Measurements from ENCODE around the gene PRKAR1B.

PRKAR1B gene

GRCh38 chr7:603152-603951 lies 123.7 kb downstream of the PRKAR1B start:
- no peak for DNase-seq (ENCODE audit: low read depth, low spot score)

DNA sequence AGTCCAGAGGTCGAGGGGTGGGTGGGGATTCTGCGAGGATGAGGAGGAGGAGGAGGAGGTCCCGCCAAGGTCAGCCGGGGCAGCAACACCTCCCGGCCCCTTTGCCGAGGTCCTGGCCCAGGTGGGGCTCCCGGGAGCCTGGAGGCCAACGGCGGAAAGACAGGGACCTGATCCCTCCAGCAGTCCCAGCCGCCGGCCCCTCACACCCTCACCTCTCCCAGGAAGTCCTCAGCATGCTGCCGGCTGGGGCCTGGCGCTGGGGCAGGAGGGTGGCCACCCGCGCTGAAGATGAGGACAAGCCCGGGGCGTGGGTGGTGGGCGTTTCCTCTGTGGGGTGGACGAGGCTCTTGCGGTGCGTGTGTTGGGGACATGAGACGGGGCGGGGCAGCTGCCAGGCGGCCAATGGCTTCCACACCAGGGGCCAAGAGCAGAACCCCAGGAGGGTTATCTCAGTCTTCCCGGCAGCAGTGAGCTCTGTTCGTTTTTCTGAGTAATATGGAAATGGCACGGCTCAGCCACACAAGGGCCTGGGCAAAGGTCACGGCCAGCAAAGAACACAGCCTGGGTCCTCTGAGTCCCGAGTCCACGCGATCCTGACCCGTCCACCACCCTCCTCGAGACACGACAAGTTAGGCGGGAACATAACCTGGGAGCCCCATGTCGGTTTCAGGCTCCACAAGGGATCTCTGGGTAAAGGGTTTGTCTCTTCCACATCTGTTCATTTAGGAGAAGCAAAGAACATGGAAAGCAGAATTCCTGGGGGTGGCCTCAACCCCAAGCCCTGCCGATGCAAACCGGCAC lies 124.5 kb downstream of the PRKAR1B start:
- no peak for DNase-seq (ENCODE audit: low read depth, low spot score)

GRCh38 chr7:601595-602340 lies 125.3 kb downstream of the PRKAR1B start:
- peak; percentile 87 for DNase-seq (ENCODE audit: low read depth, low spot score)

GRCh38 chr7:601036-601594 lies 126.0 kb downstream of the PRKAR1B start:
- no peak for DNase-seq (ENCODE audit: low read depth, low spot score)

DNA sequence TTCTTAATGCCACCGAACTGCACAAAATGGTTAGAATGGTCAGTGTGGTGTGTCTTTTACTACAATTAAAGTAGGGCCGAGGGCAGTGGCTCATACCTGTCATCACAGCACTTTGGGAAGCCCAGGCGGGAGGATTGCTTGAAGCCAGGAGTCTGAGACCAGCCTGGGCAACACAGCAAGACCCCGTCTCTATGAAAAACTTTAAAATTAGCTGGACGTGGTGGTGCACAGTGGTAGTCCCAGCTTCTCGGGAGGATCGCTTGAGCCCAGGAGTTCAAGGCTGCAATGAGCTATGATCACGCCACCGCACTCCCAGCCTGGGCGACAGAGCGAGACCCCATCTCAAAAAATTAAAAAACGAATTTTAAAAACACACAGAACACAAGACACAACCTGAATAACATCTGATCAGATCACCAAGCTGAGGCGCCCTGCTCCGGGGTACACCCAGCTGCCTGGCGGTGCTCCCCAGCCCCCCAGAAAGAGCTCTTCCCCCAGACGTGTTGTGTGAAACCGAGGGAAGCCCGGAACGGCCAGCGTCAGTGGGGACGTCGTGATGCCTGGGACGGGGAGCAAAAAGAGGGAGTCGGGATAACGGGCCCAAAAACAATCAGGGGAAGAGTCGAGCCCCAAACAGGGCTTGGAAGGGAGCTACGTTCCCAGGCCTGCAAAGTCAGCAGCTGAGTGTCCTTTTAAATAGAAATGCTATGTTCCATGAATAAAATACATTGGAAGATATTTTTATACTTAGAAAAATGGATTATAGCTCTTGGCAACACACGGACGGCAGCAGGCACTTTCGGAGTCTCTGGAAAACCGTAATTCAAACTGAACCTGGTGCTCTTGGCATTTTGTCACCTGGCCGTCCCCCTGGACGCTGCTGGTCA lies 126.7 kb downstream of the PRKAR1B start:
- no peak for DNase-seq (ENCODE audit: low read depth, low spot score)

- DNase-seq (ENCODE audit: low read depth, low spot score): no peak
Observed at GRCh38 chr7:598899-599298, 128.2 kb downstream of the PRKAR1B start.

- no peak for DNase-seq (ENCODE audit: low read depth, low spot score)
Observed at GRCh38 chr7:597348-598178, 129.5 kb downstream of the PRKAR1B start.

- no peak for DNase-seq (ENCODE audit: low read depth, low spot score)
Observed at GRCh38 chr7:596819-597182, 130.3 kb downstream of the PRKAR1B start.

- DNase-seq (ENCODE audit: low read depth, low spot score): no peak
Observed at GRCh38 chr7:596071-596818, 130.8 kb downstream of the PRKAR1B start.

GRCh38 chr7:595621-596010 lies 131.5 kb downstream of the PRKAR1B start:
- no peak for DNase-seq (ENCODE audit: low read depth, low spot score)

- no peak for DNase-seq (ENCODE audit: low read depth, low spot score)
Observed at GRCh38 chr7:594920-595620, 132.0 kb downstream of the PRKAR1B start.

- DNase-seq (ENCODE audit: low read depth, low spot score): no peak
Observed at GRCh38 chr7:594212-594913, 132.7 kb downstream of the PRKAR1B start.

DNA sequence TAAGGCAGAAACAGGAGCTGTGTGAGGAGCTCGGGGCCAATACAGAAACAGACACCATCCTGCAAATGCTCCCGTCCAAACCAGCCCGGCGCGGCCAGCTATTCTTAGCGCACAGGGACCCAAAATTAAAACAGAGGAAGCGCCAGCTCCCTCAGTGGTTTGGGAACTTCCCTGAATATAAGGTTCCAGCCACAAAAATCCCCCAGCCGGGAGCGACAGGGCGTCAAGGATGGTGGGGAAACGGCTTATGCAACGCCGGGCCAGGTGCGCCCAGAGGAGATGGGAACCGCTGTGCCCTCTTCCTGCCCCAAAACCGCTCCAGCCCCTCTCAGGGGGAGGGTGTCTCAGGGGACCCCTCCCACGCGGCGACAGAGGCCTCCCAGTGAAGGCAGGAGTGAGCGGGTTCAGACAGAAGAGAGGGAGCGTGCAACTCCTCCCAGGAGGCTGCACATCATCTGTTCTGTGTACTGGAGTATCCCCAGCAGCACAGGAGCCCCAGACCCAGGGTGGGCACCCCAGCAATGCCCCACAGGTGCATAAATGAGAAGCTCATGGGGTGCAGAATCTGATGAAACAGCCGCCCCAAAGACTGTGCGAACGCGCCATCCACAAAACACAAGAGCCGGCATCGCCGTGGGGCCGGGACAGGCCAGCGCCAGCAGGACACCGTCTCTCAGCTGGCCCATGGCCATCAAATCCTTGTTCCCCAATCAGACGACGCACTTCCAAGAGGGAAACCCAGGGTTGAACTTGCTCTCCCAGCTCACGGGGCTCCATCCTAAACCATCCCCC lies 133.6 kb downstream of the PRKAR1B start:
- DNase-seq (ENCODE audit: low read depth, low spot score): no peak

GRCh38 chr7:591856-592628 lies 135.0 kb downstream of the PRKAR1B start:
- no peak for DNase-seq (ENCODE audit: low read depth, low spot score)

- DNase-seq (ENCODE audit: low read depth, low spot score): no peak
Observed at GRCh38 chr7:590731-591551, 136.1 kb downstream of the PRKAR1B start.

Measured in activated naive CD8-positive, alpha-beta T cell treated with anti-CD3 and anti-CD28 coated beads, Interleukin-2, amount 50 U/mL, for 16 hours (primary cell).